B cell (primary cell): ENCODE measurements around the gene PEX6. TPM values are rescaled to one million over a fixed set of nuclear protein-coding genes. Genes with fewer than 3 reads are reported as not detected.

Experiments used
- ATAC-seq: fragments of 200-7000 bp; cut with Tn5 transposase; one replicate; pipeline ENCODE4 v1.10.0; 2021; ENCODE audit warnings: low read depth, mild to moderate bottlenecking, moderate number of reproducible peaks, moderate library complexity
- CTCF ChIA-PET: fragments of 350-600 bp; sonication (Branson Sonifier 250); formaldehyde crosslinking; loops from one replicate; lab custom pipeline; 2021; ENCODE audit warnings: antibody characterized with exemption, inconsistent platforms; lab: Charles Lee
- POLR2A ChIA-PET: fragments of 350-600 bp; sonication (Branson Sonifier 250); formaldehyde crosslinking; loops from one replicate; lab custom pipeline; 2021; ENCODE audit warnings: antibody characterized with exemption; lab: Charles Lee
- DNase-seq: peaks from one replicate; pipeline ENCODE4 v3.0.0; 2013
- H2AFZ ChIP-seq: 2 replicates; pipeline ENCODE4 v1.6.1; 2012; ENCODE audit warnings: mild to moderate bottlenecking, low read depth, low read length; ENCODE audit not compliant: insufficient read depth, poor library complexity, severe bottlenecking
- H3K27ac ChIP-seq, 2 donors: 1 replicate in 1 of 2; 2 replicates in 1 of 2; pipeline ENCODE4 v1.5.1; 2012 to 2013; ENCODE audit warnings: low read length in 2 of 2, mild to moderate bottlenecking in 2 of 2, moderate library complexity in 1 of 2
- H3K27me3 ChIP-seq, 4 experiments: fragments of 200-600 bp in 1 of 4; sonication (generic) in 1 of 4; replicated peaks in 1 of 4; 1 replicate in 2 of 4; 2 replicates in 2 of 4; pipeline versions ENCODE4 v1.6.1 to v1.7.0; 2013 to 2016; ENCODE audit warnings: low read length in 3 of 4, mild to moderate bottlenecking in 2 of 4, mixed read lengths in 1 of 4, moderate library complexity in 1 of 4; ENCODE audit not compliant: insufficient read depth in 4 of 4, control insufficient read depth in 3 of 4; ENCODE audit errors: control extremely low read depth in 1 of 4
- H3K36me3 ChIP-seq, 2 experiments: replicated peaks in 1 of 2; 1 replicate in 1 of 2; 2 replicates in 1 of 2; pipeline versions ENCODE4 v1.6.1 to v1.7.1; 2013; ENCODE audit warnings: low read length in 1 of 2; ENCODE audit not compliant: insufficient read depth in 2 of 2, control insufficient read depth in 1 of 2; ENCODE audit errors: control extremely low read depth in 1 of 2, extremely low read depth in 1 of 2
- H3K4me1 ChIP-seq, 2 donors: fragments of 200-600 bp in 1 of 2; sonication (generic) in 1 of 2; 1 replicate in 1 of 2; 2 replicates in 1 of 2; pipeline versions ENCODE4 v1.5.1 to v1.6.1; 2013 to 2017; ENCODE audit warnings: low read length in 2 of 2; ENCODE audit not compliant: control insufficient read depth in 2 of 2, insufficient read depth in 2 of 2
- H3K4me2 ChIP-seq: replicated peaks from 2 replicates; pipeline ENCODE3; 2012; ENCODE audit warnings: mild to moderate bottlenecking, low read depth, low read length; ENCODE audit not compliant: poor library complexity, severe bottlenecking
- H3K4me3 ChIP-seq, 5 experiments: fragments of 200-600 bp in 1 of 5; sonication (generic) in 1 of 5; 1 replicate in 3 of 5; 2 replicates in 2 of 5; pipeline versions ENCODE4 v1.5.1 to v1.7.0; 2011 to 2016; ENCODE audit warnings: low read length in 4 of 5, mild to moderate bottlenecking in 4 of 5, low read depth in 2 of 5, control low read depth in 1 of 5, moderate library complexity in 1 of 5; ENCODE audit not compliant: insufficient read depth in 1 of 5; ENCODE audit errors: control extremely low read depth in 1 of 5, extremely low read depth in 1 of 5
- H3K79me2 ChIP-seq: fragments of 200-600 bp; sonication (generic); one replicate; pipeline ENCODE4 v1.6.0; 2016; ENCODE audit warnings: low read length; ENCODE audit not compliant: control insufficient read depth, insufficient read depth
- H3K9ac ChIP-seq: fragments of 200-600 bp; sonication (generic); 2 replicates; pipeline ENCODE4 v1.6.1; 2017; ENCODE audit warnings: mild to moderate bottlenecking, low read length, moderate library complexity
- H3K9me3 ChIP-seq, 3 donors: one replicate each; pipeline versions ENCODE4 v1.6.1 to v1.7.1; 2013; ENCODE audit warnings: low read length in 2 of 3; ENCODE audit not compliant: control insufficient read depth in 2 of 3, insufficient read depth in 1 of 3; ENCODE audit errors: control extremely low read depth in 1 of 3
- H4K20me1 ChIP-seq: 2 replicates; pipeline ENCODE4 v1.6.0; 2012; ENCODE audit warnings: mild to moderate bottlenecking, low read length; ENCODE audit not compliant: insufficient read depth, control insufficient read depth, poor library complexity, severe bottlenecking
- H3K27ac Mint-ChIP-seq: one replicate; pipeline ENCODE4 v1.8.0; 2021; ENCODE audit warnings: mixed read lengths
- H3K27me3 Mint-ChIP-seq: one replicate; pipeline ENCODE4 v1.8.0; 2021; ENCODE audit warnings: mixed read lengths
- H3K4me1 Mint-ChIP-seq: one replicate; pipeline ENCODE4 v1.8.0; 2021; ENCODE audit warnings: mixed read lengths
- H3K4me3 Mint-ChIP-seq: one replicate; pipeline ENCODE4 v1.8.0; 2021; ENCODE audit warnings: mixed read lengths
- H3K9me3 Mint-ChIP-seq: one replicate; pipeline ENCODE4 v1.8.0; 2022; ENCODE audit warnings: mixed read lengths; ENCODE audit not compliant: insufficient read depth
- CTCF ChIP-seq: fragments of 200-600 bp; IDR thresholded peaks from one replicate; pipeline ENCODE4 v1.8.0; 2022; ENCODE audit warnings: antibody characterized with exemption, mild to moderate bottlenecking
- EZH2 ChIP-seq: IDR thresholded peaks from 2 replicates; pipeline ENCODE4 v1.6.1; 2012; ENCODE audit warnings: borderline replicate concordance, low read depth, mild to moderate bottlenecking, moderate library complexity, low read length; ENCODE audit not compliant: insufficient read depth, poor library complexity, severe bottlenecking
- WGBS: methylation state at CpG from one replicate; pipeline ENCODE4 v1.1.5; 2013; ENCODE audit warnings: missing lambda C conversion rate; ENCODE audit not compliant: insufficient coverage; 5-methylcytosine and 5-hydroxymethylcytosine counted together
- intact Hi-C: fragments of 100-400 bp; cut with micrococcal nuclease; formaldehyde crosslinking; loops from one replicate; pipeline ENCODE4 v1.10.0; 2022
- polyA plus RNA-seq: library from polyadenylated mRNA; depleted of rRNA; stranded (reverse); fragments of >200 nt; gene quantifications from 2 replicates; pipeline ENCODE4 v1.2.3, GENCODE V29; 2012
- total RNA-seq, 2 donors: library from RNA; stranded (reverse); fragments of 120-200 nt in 1 of 2; gene quantifications; 1 replicate in 1 of 2; 2 replicates in 1 of 2; pipeline versions ENCODE4 v1.2.3 to v1.2.4, GENCODE V29; 2013 to 2022

The PEX6 gene
- total and polyA plus RNA-seq, 2 donors (not counting 1 experiment from before 2014, with no cell fraction given), result 16.0 to 16.6 TPM

GRCh38 chr6:42978487-42978838, 518 bp downstream of the PEX6 start:
- Histone ChIP-seq H3K9ac (peak overlapping the region; percentile 86), H3K27me3 (no peaks in the 10 kb centered on the region), H4K20me1 (no peaks in the 10 kb centered on the region), H3K4me1 (peaks cover 14 to 25% of the 10 kb centered on the region in 2 donors), H2AFZ (peak overlapping the region; percentile 82), H3K4me2 (peak overlapping the region; percentile 82), H3K27ac (peak overlapping the region; percentile 29 to 85), H3K4me3 (peak overlapping the region in 4 of 5 experiments; percentile 79 to 88 (median 81)), H3K36me3 (peaks cover 0 to 13% of the 10 kb centered on the region in 2 experiments), H3K79me2 (peaks cover 54% of the 10 kb centered on the region), H3K9me3 (no peaks in the 10 kb centered on the region)
- Mint-ChIP-seq H3K27ac (peak overlapping the region; percentile 74), H3K4me3 (peak overlapping the region; percentile 74), H3K4me1 (peaks cover 37% of the 10 kb centered on the region), H3K9me3 (no peaks in the 10 kb centered on the region), H3K27me3 (no peaks in the 10 kb centered on the region)
- TF ChIP-seq EZH2, result no peak
- TF ChIP-seq CTCF, result no peak
- 3% methylated on average over 28 of the region's 28 CpGs for whole genome bisulfite sequencing
- no peak for DNase-seq
- no peak for ATAC-seq
- ChIA-PET CTCF (interaction anchor here (1.2 to 1.9 kb wide), 2 partner anchors 47 to 77 kb away, joined by 3 to 6 read pairs; no protein-coding TSS in a partner anchor), POLR2A (interaction anchor here (0.5 to 4.0 kb wide), 4 partner anchors 18 to 99 kb away, joined by 3 to 53 read pairs (median 8); partner anchors contain the start of genes CNPY3, KLHDC3, MEA1 and RPL7L1)
- intact Hi-C loops, result loop anchor here (2.0 kb wide), 2 partner anchors 18 to 80 kb away; partner anchors contain the start of genes GNMT, KLC4 and MRPL2

GRCh38 chr6:42974919-42975505, 4.0 kb downstream of the PEX6 start:
- H3K9ac ChIP-seq, result no peak overlapping the region
- no peak overlapping the region for H2AFZ ChIP-seq
- H3K27me3 ChIP-seq, result no peaks in the 10 kb centered on the region
- POLR2A ChIA-PET, result interaction anchor here (0.7 kb wide), 1 partner anchor 516 kb away, joined by 3 read pairs; no protein-coding TSS in a partner anchor
- TF ChIP-seq EZH2 (no peak), CTCF (no peak)
- Mint-ChIP-seq H3K27me3 (no peaks in the 10 kb centered on the region), H3K27ac (no peak overlapping the region), H3K4me3 (no peak overlapping the region), H3K9me3 (no peaks in the 10 kb centered on the region), H3K4me1 (peaks cover 34% of the 10 kb centered on the region)
- peaks cover 0 to 18% of the 10 kb centered on the region in 2 experiments for H3K36me3 ChIP-seq
- no peaks in the 10 kb centered on the region for H3K9me3 ChIP-seq
- H3K4me1 ChIP-seq, result peaks cover 13 to 23% of the 10 kb centered on the region in 2 donors
- WGBS, result 100% methylated on average over 1 of the region's 5 CpGs
- peak overlapping the region in 1 of 2 donors; percentile 36 for H3K27ac ChIP-seq
- peaks cover 31% of the 10 kb centered on the region for H3K79me2 ChIP-seq
- no peak for DNase-seq
- CTCF ChIA-PET, result no interaction called here
- no peak for ATAC-seq
- no peaks in the 10 kb centered on the region for H4K20me1 ChIP-seq
- H3K4me3 ChIP-seq, result no peak overlapping the region
- H3K4me2 ChIP-seq, result no peak overlapping the region
- intact Hi-C loops, result no loop called here
